ENCODE data around the gene GNG12.

The GNG12 gene

GRCh38 chr1:67769633-67770256 lies 63.5 kb downstream of the GNG12 start:
- Histone ChIP-seq H3K27me3 (ENCODE audit: insufficient read depth, low read length) (no peaks in the 10 kb centered on the region), H3K36me3 (ENCODE audit: insufficient read depth, low read length) (peaks cover 14% of the 10 kb centered on the region; the same call in 1 of the 2 replicates), H3K79me2 (ENCODE audit: control insufficient read depth, insufficient read depth, low read length, unreplicated experiment) (peaks cover 88% of the 10 kb centered on the region), H3K4me3 (ENCODE audit: low read depth, low read length) (no peak overlapping the region), H2AFZ (ENCODE audit: low read length, unreplicated experiment) (no peak overlapping the region), H3K27ac (ENCODE audit: low read depth, low read length) (no peak overlapping the region), H3K4me1 (ENCODE audit: control insufficient read depth, insufficient read depth, low read length, unreplicated experiment) (peaks cover 65% of the 10 kb centered on the region)

- H3K4me1 ChIP-seq (ENCODE audit: control insufficient read depth, insufficient read depth, low read length, unreplicated experiment), result peaks cover 58% of the 10 kb centered on the region
- no peak overlapping the region for H3K4me3 ChIP-seq (ENCODE audit: low read depth, low read length)
- H2AFZ ChIP-seq (ENCODE audit: low read length, unreplicated experiment), result no peak overlapping the region
- H3K79me2 ChIP-seq (ENCODE audit: control insufficient read depth, insufficient read depth, low read length, unreplicated experiment), result peaks cover 88% of the 10 kb centered on the region
- H3K27ac ChIP-seq (ENCODE audit: low read depth, low read length), result no peak overlapping the region
- peaks cover 7% of the 10 kb centered on the region; the same call in 1 of the 2 replicates for H3K36me3 ChIP-seq (ENCODE audit: insufficient read depth, low read length)
- H3K27me3 ChIP-seq (ENCODE audit: insufficient read depth, low read length), result no peaks in the 10 kb centered on the region
Observed at GRCh38 chr1:67768480-67768879, 64.8 kb downstream of the GNG12 start.

GRCh38 chr1:67767103-67767782 lies 66.0 kb downstream of the GNG12 start:
- H2AFZ ChIP-seq (ENCODE audit: low read length, unreplicated experiment), result no peak overlapping the region
- H3K27me3 ChIP-seq (ENCODE audit: insufficient read depth, low read length), result no peaks in the 10 kb centered on the region
- H3K79me2 ChIP-seq (ENCODE audit: control insufficient read depth, insufficient read depth, low read length, unreplicated experiment), result peaks cover 90% of the 10 kb centered on the region
- no peaks in the 10 kb centered on the region for H3K36me3 ChIP-seq (ENCODE audit: insufficient read depth, low read length)
- H3K4me1 ChIP-seq (ENCODE audit: control insufficient read depth, insufficient read depth, low read length, unreplicated experiment), result peaks cover 49% of the 10 kb centered on the region
- H3K4me3 ChIP-seq (ENCODE audit: low read depth, low read length), result no peak overlapping the region
- H3K27ac ChIP-seq (ENCODE audit: low read depth, low read length), result peak overlapping the region; percentile 90

GRCh38 chr1:67766141-67766978 lies 66.9 kb downstream of the GNG12 start:
- H3K36me3 ChIP-seq (ENCODE audit: insufficient read depth, low read length), result no peaks in the 10 kb centered on the region
- H3K27ac ChIP-seq (ENCODE audit: low read depth, low read length), result peak overlapping the region; percentile 90
- H3K4me1 ChIP-seq (ENCODE audit: control insufficient read depth, insufficient read depth, low read length, unreplicated experiment), result peaks cover 51% of the 10 kb centered on the region
- H2AFZ ChIP-seq (ENCODE audit: low read length, unreplicated experiment), result peak overlapping the region; percentile 9
- H3K79me2 ChIP-seq (ENCODE audit: control insufficient read depth, insufficient read depth, low read length, unreplicated experiment), result peaks cover 91% of the 10 kb centered on the region
- H3K4me3 ChIP-seq (ENCODE audit: low read depth, low read length), result peak overlapping the region; percentile 66
- no peaks in the 10 kb centered on the region for H3K27me3 ChIP-seq (ENCODE audit: insufficient read depth, low read length)

- H3K36me3 ChIP-seq (ENCODE audit: insufficient read depth, low read length), result no peaks in the 10 kb centered on the region
- H3K27me3 ChIP-seq (ENCODE audit: insufficient read depth, low read length), result no peaks in the 10 kb centered on the region
- H3K27ac ChIP-seq (ENCODE audit: low read depth, low read length), result no peak overlapping the region
- peaks cover 86% of the 10 kb centered on the region for H3K79me2 ChIP-seq (ENCODE audit: control insufficient read depth, insufficient read depth, low read length, unreplicated experiment)
- peaks cover 56% of the 10 kb centered on the region for H3K4me1 ChIP-seq (ENCODE audit: control insufficient read depth, insufficient read depth, low read length, unreplicated experiment)
- no peak overlapping the region for H3K4me3 ChIP-seq (ENCODE audit: low read depth, low read length)
- H2AFZ ChIP-seq (ENCODE audit: low read length, unreplicated experiment), result no peak overlapping the region
Observed at GRCh38 chr1:67764633-67765032, 68.6 kb downstream of the GNG12 start.

- Histone ChIP-seq H2AFZ (ENCODE audit: low read length, unreplicated experiment) (no peak overlapping the region), H3K79me2 (ENCODE audit: control insufficient read depth, insufficient read depth, low read length, unreplicated experiment) (peaks cover 86% of the 10 kb centered on the region)
Observed at GRCh38 chr1:67761730-67762129, 71.5 kb downstream of the GNG12 start.

GRCh38 chr1:67761091-67761490 lies 72.2 kb downstream of the GNG12 start:
- Histone ChIP-seq H3K4me1 (ENCODE audit: control insufficient read depth, insufficient read depth, low read length, unreplicated experiment) (peaks cover 57% of the 10 kb centered on the region), H3K27ac (ENCODE audit: low read depth, low read length) (peak overlapping the region; percentile 85), H2AFZ (ENCODE audit: low read length, unreplicated experiment) (no peak overlapping the region), H3K27me3 (ENCODE audit: insufficient read depth, low read length) (no peaks in the 10 kb centered on the region), H3K36me3 (ENCODE audit: insufficient read depth, low read length) (no peaks in the 10 kb centered on the region), H3K4me3 (ENCODE audit: low read depth, low read length) (no peak overlapping the region), H3K79me2 (ENCODE audit: control insufficient read depth, insufficient read depth, low read length, unreplicated experiment) (peaks cover 90% of the 10 kb centered on the region)

More at GRCh38 chr1:67761730-67762129, 71.5 kb downstream of the GNG12 start:
- Histone ChIP-seq H3K27me3 (ENCODE audit: insufficient read depth, low read length) (no peaks in the 10 kb centered on the region), H3K4me3 (ENCODE audit: low read depth, low read length) (no peak overlapping the region), H3K4me1 (ENCODE audit: control insufficient read depth, insufficient read depth, low read length, unreplicated experiment) (peaks cover 63% of the 10 kb centered on the region), H3K27ac (ENCODE audit: low read depth, low read length) (peak overlapping the region; percentile 85; the same call in 1 of the 2 replicates), H3K36me3 (ENCODE audit: insufficient read depth, low read length) (no peaks in the 10 kb centered on the region)

- 0 out of 2 replicates have a peak, but pooled peaks cover 7% of the 10 kb centered on the region for H3K36me3 ChIP-seq (ENCODE audit: insufficient read depth, low read length)
- H2AFZ ChIP-seq (ENCODE audit: low read length, unreplicated experiment), result no peak overlapping the region
- H3K79me2 ChIP-seq (ENCODE audit: control insufficient read depth, insufficient read depth, low read length, unreplicated experiment), result peaks cover 91% of the 10 kb centered on the region
- peaks cover 54% of the 10 kb centered on the region for H3K4me1 ChIP-seq (ENCODE audit: control insufficient read depth, insufficient read depth, low read length, unreplicated experiment)
- H3K27ac ChIP-seq (ENCODE audit: low read depth, low read length), result peak overlapping the region; percentile 85
- H3K4me3 ChIP-seq (ENCODE audit: low read depth, low read length), result peak overlapping the region; percentile 11
- no peaks in the 10 kb centered on the region for H3K27me3 ChIP-seq (ENCODE audit: insufficient read depth, low read length)
Observed at GRCh38 chr1:67760030-67760821, 73.0 kb downstream of the GNG12 start.

- Histone ChIP-seq H3K27ac (ENCODE audit: low read depth, low read length) (peak overlapping the region; percentile 85), H3K4me1 (ENCODE audit: control insufficient read depth, insufficient read depth, low read length, unreplicated experiment) (peaks cover 54% of the 10 kb centered on the region), H3K79me2 (ENCODE audit: control insufficient read depth, insufficient read depth, low read length, unreplicated experiment) (peaks cover 93% of the 10 kb centered on the region), H2AFZ (ENCODE audit: low read length, unreplicated experiment) (no peak overlapping the region), H3K36me3 (ENCODE audit: insufficient read depth, low read length) (peaks cover 13% of the 10 kb centered on the region; the same call in 1 of the 2 replicates), H3K27me3 (ENCODE audit: insufficient read depth, low read length) (no peaks in the 10 kb centered on the region), H3K4me3 (ENCODE audit: low read depth, low read length) (peak overlapping the region; percentile 11)
Observed at GRCh38 chr1:67759692-67760029, 73.6 kb downstream of the GNG12 start.

GRCh38 chr1:67759066-67759465 lies 74.2 kb downstream of the GNG12 start:
- Histone ChIP-seq H3K36me3 (ENCODE audit: insufficient read depth, low read length) (peaks cover 13% of the 10 kb centered on the region; the same call in 1 of the 2 replicates), H3K4me1 (ENCODE audit: control insufficient read depth, insufficient read depth, low read length, unreplicated experiment) (peaks cover 49% of the 10 kb centered on the region), H3K27ac (ENCODE audit: low read depth, low read length) (peak overlapping the region; percentile 85), H3K4me3 (ENCODE audit: low read depth, low read length) (no peak overlapping the region), H3K79me2 (ENCODE audit: control insufficient read depth, insufficient read depth, low read length, unreplicated experiment) (peaks cover 92% of the 10 kb centered on the region), H2AFZ (ENCODE audit: low read length, unreplicated experiment) (no peak overlapping the region), H3K27me3 (ENCODE audit: insufficient read depth, low read length) (no peaks in the 10 kb centered on the region)

Data from ACC112 (cell line).